ENCODE results near the gene ACOXL. TPM values are rescaled to one million over a fixed set of nuclear protein-coding genes. Genes with fewer than 3 reads are reported as not detected.

Gene ACOXL
- total and polyA plus RNA-seq, 9 of the 15 experiments (the other 6 are each of a cell fraction or from before 2014, with no cell fraction given): 0.31 to 0.56 TPM; not detected in 7

DNA sequence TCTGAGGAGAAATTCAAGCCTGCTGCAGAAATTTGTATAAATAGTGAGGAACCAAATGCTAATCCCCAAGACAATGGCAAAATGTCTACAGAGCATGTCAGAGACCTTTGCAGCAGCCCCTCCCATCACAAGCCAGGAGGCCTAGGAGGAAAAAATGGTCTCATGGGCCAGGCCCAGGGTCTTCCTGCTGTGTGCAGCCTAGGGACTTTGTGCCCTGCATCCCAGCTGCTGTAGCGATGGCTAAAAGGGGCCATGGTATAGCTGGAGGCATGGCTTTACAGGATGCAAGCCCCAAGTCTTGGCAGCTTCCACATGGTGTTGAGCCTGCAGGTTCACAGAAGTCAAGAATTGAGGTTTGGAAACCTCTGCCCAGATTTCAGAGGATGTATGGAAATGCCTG is 197.2 kb downstream of the ACOXL start:
- intact Hi-C loops (cut with micrococcal nuclease): no loop called here
- H3K4me2 ChIP-seq (ENCODE audit: insufficient read depth, low read length): no peak overlapping the region
- 0% methylated on average over 1 of the region's 1 CpG for WGBS (ENCODE audit: insufficient coverage, low coverage, missing lambda C conversion rate)
- no peaks in the 10 kb centered on the region for H3K4me1 ChIP-seq (replicated peaks in 1 of 2; ENCODE audit: control insufficient read depth in 2 of 2, insufficient read depth in 2 of 2, low read length in 2 of 2)
- H2AFZ ChIP-seq (ENCODE audit: low read depth, low read length): no peak overlapping the region
- peaks cover 0 to 13% of the 10 kb centered on the region in 2 experiments; a peak in 1 of 5 replicates for H3K27me3 ChIP-seq (ENCODE audit: control insufficient read depth in 2 of 2, insufficient read depth in 2 of 2, low read length in 2 of 2)
- TF ChIP-seq ETV1 (tag; conservative IDR thresholded peaks at IDR 0.05; ENCODE audit: low read depth): no peak
- TF ChIP-seq, protein P1, sequence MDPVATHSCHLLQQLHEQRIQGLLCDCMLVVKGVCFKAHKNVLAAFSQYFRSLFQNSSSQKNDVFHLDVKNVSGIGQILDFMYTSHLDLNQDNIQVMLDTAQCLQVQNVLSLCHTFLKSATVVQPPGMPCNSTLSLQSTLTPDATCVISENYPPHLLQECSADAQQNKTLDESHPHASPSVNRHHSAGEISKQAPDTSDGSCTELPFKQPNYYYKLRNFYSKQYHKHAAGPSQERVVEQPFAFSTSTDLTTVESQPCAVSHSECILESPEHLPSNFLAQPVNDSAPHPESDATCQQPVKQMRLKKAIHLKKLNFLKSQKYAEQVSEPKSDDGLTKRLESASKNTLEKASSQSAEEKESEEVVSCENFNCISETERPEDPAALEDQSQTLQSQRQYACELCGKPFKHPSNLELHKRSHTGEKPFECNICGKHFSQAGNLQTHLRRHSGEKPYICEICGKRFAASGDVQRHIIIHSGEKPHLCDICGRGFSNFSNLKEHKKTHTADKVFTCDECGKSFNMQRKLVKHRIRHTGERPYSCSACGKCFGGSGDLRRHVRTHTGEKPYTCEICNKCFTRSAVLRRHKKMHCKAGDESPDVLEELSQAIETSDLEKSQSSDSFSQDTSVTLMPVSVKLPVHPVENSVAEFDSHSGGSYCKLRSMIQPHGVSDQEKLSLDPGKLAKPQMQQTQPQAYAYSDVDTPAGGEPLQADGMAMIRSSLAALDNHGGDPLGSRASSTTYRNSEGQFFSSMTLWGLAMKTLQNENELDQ (CRISPR knock-in tag; IDR thresholded peaks at IDR 0.05; ENCODE audit: borderline replicate concordance): no peak
- no peak for TF ChIP-seq MED1 (CRISPR knock-in tag; IDR thresholded peaks at IDR 0.05; ENCODE audit: borderline replicate concordance)
- TF ChIP-seq CBX1 (IDR thresholded peaks at IDR 0.05; ENCODE audit: low read depth): no peak
- no peak for TF ChIP-seq KDM2B (CRISPR knock-in tag; IDR thresholded peaks at IDR 0.05)
- TF ChIP-seq SREBF2 (CRISPR knock-in tag; IDR thresholded peaks at IDR 0.05): no peak
- TF ChIP-seq, protein P2, sequence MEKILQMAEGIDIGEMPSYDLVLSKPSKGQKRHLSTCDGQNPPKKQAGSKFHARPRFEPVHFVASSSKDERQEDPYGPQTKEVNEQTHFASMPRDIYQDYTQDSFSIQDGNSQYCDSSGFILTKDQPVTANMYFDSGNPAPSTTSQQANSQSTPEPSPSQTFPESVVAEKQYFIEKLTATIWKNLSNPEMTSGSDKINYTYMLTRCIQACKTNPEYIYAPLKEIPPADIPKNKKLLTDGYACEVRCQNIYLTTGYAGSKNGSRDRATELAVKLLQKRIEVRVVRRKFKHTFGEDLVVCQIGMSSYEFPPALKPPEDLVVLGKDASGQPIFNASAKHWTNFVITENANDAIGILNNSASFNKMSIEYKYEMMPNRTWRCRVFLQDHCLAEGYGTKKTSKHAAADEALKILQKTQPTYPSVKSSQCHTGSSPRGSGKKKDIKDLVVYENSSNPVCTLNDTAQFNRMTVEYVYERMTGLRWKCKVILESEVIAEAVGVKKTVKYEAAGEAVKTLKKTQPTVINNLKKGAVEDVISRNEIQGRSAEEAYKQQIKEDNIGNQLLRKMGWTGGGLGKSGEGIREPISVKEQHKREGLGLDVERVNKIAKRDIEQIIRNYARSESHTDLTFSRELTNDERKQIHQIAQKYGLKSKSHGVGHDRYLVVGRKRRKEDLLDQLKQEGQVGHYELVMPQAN (IDR thresholded peaks at IDR 0.05; ENCODE audit: borderline replicate concordance): no peak
- TF ChIP-seq THRB (CRISPR knock-in tag; conservative IDR thresholded peaks at IDR 0.05): no peak
- no peak for TF ChIP-seq FOXK2 (conservative IDR thresholded peaks at IDR 0.05 in 1 of 2, IDR thresholded peaks at IDR 0.05 in 1 of 2; ENCODE audit: low read depth in 2 of 2)
- TF ChIP-seq DNMT1 (IDR thresholded peaks at IDR 0.05): no peak
- TF ChIP-seq AFF1 (IDR thresholded peaks at IDR 0.05; ENCODE audit: low read depth in 1 of 2, partially characterized antibody in 2 of 2): no peak
- no peaks in the 10 kb centered on the region for H3K36me3 ChIP-seq (ENCODE audit: control insufficient read depth, insufficient read depth, low read length)
- H3K79me2 ChIP-seq (ENCODE audit: control insufficient read depth, insufficient read depth, low read length): no peaks in the 10 kb centered on the region
- no peaks in the 10 kb centered on the region for H3K9me1 ChIP-seq (ENCODE audit: control insufficient read depth, insufficient read depth, low read length)
- no peak overlapping the region for H3K27ac ChIP-seq (ENCODE audit: extremely low read depth, low read depth, low read length)
- no TSS peak for BruUV-seq (replicated peaks)
- in situ Hi-C loops (cut with MboI): no loop called here
- FAIRE-seq: no peak
- no peak for DNase-seq (ENCODE audit: extremely low read depth in 1 of 4, low spot score in 3 of 4)
- no peak overlapping the region for H3K4me3 ChIP-seq
- no peak overlapping the region for H3K9ac ChIP-seq (ENCODE audit: insufficient read depth in 1 of 2, low read depth in 2 of 2, low read length in 2 of 2)
- H4K20me1 ChIP-seq (replicated peaks; ENCODE audit: control insufficient read depth, insufficient read depth, low read length): no peaks in the 10 kb centered on the region
- ChIA-PET CTCF (ENCODE audit: low intra/inter-chr PET ratio) (no interaction called here), POLR2A (no interaction called here)
- H3K9me3 ChIP-seq (replicated peaks; ENCODE audit: control insufficient read depth, insufficient read depth, low read depth, low read length): no peaks in the 10 kb centered on the region
- ATAC-seq: no peak

All from K562 (cell line).